Left lung (tissue), 10 donors: ENCODE measurements around the gene ADGRF1. TPM values are rescaled to one million over a fixed set of nuclear protein-coding genes. Genes with fewer than 3 reads are reported as not detected.
A peak's percentile ranks its signal among the peaks of the same experiment; 100 is the strongest.

Experiments
- ATAC-seq: fragments of 200-7000 bp; cut with Tn5 transposase; one replicate; pipeline ENCODE4 v1.9.1; 2020; ENCODE audit warnings: moderate library complexity
- DNase-seq, 4 donors: peaks; one replicate each; pipeline ENCODE4 v3.0.0-alpha.2; 2013 to 2020
- H3K27ac ChIP-seq, 2 donors: fragments of 200-600 bp; sonication (generic) in 1 of 2; one replicate each; pipeline versions ENCODE4 v1.5.0 to v1.8.0; 2020 to 2021
- H3K27me3 ChIP-seq, 2 donors: fragments of 200-600 bp; sonication (generic) in 1 of 2; one replicate each; pipeline versions ENCODE4 v1.5.0 to v1.8.0; 2020 to 2021
- H3K36me3 ChIP-seq, 2 donors: fragments of 200-600 bp; sonication (generic) in 1 of 2; one replicate each; pipeline versions ENCODE4 v1.5.0 to v1.8.0; 2020 to 2021
- H3K4me1 ChIP-seq, 2 donors: fragments of 200-600 bp; one replicate each; pipeline ENCODE4 v1.8.0; 2021
- H3K4me3 ChIP-seq, 2 donors: fragments of 200-600 bp; sonication (generic) in 1 of 2; one replicate each; pipeline versions ENCODE4 v1.5.0 to v1.8.0; 2020 to 2021; ENCODE audit warnings: mild to moderate bottlenecking in 1 of 2
- H3K9me3 ChIP-seq, 2 donors: fragments of 200-600 bp; sonication (generic) in 1 of 2; one replicate each; pipeline versions ENCODE4 v1.5.0 to v1.8.0; 2020 to 2021
- CTCF ChIP-seq, 2 donors: fragments of 200-600 bp; sonication (generic) in 1 of 2; IDR thresholded peaks; one replicate each; pipeline versions ENCODE4 v1.5.0 to v1.8.0; 2021; ENCODE audit warnings: antibody characterized with exemption in 2 of 2
- intact Hi-C, 2 donors: fragments of 100-400 bp; cut with DNase I; formaldehyde crosslinking; loops; one replicate each; pipeline versions ENCODE4 v1.11.2 to v1.14.2; 2022
- polyA plus RNA-seq, 6 donors: library from polyadenylated mRNA; unstranded; fragments of 120-200 nt; gene quantifications; one replicate each; pipeline ENCODE4 v1.2.1, GENCODE V29; 2013; ENCODE audit not compliant: insufficient read length in 6 of 6
- total RNA-seq, 2 donors: library from RNA; stranded (reverse); fragmentation: NEBNext Ultra II Directional; extraction: Animal tissue kit (Norgen Biotek cat#: 25700); gene quantifications; one replicate each; pipeline ENCODE4 v1.2.1, GENCODE V29; 2021
- donor health status: DM: no; HTN: yes; CAD: no.
- donor health status: DM: no; HTN: no; CAD: no.

ADGRF1 gene
- total and polyA plus RNA-seq, 8 donors = 0.21 to 30.0 (median 0.44) TPM

DNA sequence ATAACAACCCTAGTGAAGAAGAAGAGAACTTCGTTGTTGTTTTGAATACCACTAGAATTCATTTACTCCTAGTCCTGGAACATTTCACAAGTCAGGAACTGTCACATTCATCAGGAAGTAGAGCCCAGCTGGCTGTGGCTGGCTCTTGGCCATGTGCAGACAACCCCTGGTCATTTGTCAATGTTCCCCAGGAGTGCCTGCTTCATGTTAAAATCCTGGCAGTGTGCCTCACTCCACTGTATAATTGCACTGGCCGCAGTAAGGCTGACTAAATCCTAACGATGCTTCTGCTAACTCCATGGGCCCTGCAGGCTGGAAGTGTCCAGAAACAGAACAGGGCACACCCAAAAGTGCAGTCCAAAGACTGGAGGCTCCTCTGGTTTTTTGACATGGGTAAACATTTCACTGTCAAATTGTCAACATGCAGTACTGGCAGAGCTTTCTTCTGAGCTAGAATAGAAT, 41.5 kb upstream of the ADGRF1 start:
- Histone ChIP-seq H3K27me3 (no peaks in the 10 kb centered on the region), H3K9me3 (no peaks in the 10 kb centered on the region), H3K36me3 (no peaks in the 10 kb centered on the region), H3K4me1 (peaks cover 12 to 21% of the 10 kb centered on the region in 2 donors), H3K4me3 (no peak overlapping the region), H3K27ac (peak overlapping the region in 1 of 2 donors; percentile 14)
- TF ChIP-seq CTCF (IDR thresholded peaks at IDR 0.05) = no peak
- intact Hi-C loops = no loop called here
- DNase-seq (peak; percentile 79 to 89 (median 84)), ATAC-seq (peak; percentile 96)

DNA sequence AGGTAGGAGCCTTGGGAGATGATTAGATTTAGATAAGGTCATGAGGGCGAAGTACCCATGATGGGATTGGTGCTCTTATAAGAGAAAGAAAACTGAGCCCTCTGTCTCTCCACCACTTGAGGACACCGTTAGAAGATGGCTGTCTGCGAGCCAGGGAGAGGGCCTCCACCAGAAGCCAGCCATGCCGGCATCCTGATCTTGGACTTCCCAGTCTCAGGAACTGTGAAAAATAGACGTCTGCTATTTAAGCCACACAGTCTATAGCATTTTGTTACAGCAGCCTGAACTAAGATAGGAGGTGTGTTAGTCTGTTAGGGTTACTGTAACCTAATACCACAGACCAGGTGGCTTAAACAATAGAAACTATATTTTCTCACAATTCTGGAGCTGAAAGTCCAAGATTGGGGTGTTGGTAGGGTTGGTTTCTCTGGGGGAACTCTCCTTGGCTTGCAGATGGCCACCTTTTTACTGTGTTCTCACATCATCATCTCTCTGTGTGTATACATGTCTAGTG, 38.0 kb upstream of the ADGRF1 start:
- H3K27me3 ChIP-seq = no peaks in the 10 kb centered on the region
- no peak overlapping the region for H3K4me3 ChIP-seq
- H3K36me3 ChIP-seq = no peaks in the 10 kb centered on the region
- ATAC-seq (no peak), DNase-seq (no peak)
- no peak overlapping the region for H3K27ac ChIP-seq
- no peaks in the 10 kb centered on the region for H3K9me3 ChIP-seq
- intact Hi-C loops = no loop called here
- peaks cover 23 to 37% of the 10 kb centered on the region in 2 donors for H3K4me1 ChIP-seq
- TF ChIP-seq CTCF (IDR thresholded peaks at IDR 0.05) = no peak

DNA sequence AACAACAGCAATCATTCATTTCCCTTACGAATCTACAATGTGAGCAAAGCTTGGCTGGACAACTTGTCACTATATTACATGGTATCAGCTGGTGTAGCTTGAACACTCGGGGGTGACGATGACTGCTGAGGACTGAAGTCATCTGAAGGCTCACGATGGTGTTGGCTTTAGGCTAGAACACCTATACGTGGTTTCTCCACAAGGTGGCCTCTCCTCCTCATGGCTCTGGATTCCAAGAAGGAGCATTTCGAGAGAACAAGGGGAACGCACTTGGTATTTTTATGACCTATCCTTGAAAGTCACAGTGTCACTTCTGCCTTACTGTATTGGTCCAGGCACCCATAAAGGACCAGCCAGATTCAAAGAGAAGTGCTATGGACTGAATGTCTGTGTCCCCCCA, 37.5 kb upstream of the ADGRF1 start:
- H3K27ac ChIP-seq = no peak overlapping the region
- DNase-seq = no peak

GRCh38 chr6:47078991-47079390, 36.9 kb upstream of the ADGRF1 start:
- intact Hi-C loops = no loop called here
- TF ChIP-seq CTCF (IDR thresholded peaks at IDR 0.05) = no peak
- H3K36me3 ChIP-seq = no peaks in the 10 kb centered on the region
- DNase-seq (no peak), ATAC-seq (no peak)
- peaks cover 18 to 27% of the 10 kb centered on the region in 2 donors for H3K4me1 ChIP-seq
- H3K9me3 ChIP-seq = no peaks in the 10 kb centered on the region
- H3K4me3 ChIP-seq = no peak overlapping the region
- H3K27ac ChIP-seq = no peak overlapping the region
- no peaks in the 10 kb centered on the region for H3K27me3 ChIP-seq

More for the DNA sequence above, 37.5 kb upstream of the ADGRF1 start:
- no peak for TF ChIP-seq CTCF (IDR thresholded peaks at IDR 0.05)
- no peak overlapping the region for H3K4me3 ChIP-seq
- no peaks in the 10 kb centered on the region for H3K36me3 ChIP-seq
- intact Hi-C loops = no loop called here
- no peaks in the 10 kb centered on the region for H3K9me3 ChIP-seq
- H3K4me1 ChIP-seq = peaks cover 23 to 33% of the 10 kb centered on the region in 2 donors
- no peaks in the 10 kb centered on the region for H3K27me3 ChIP-seq
- no peak for ATAC-seq

DNA sequence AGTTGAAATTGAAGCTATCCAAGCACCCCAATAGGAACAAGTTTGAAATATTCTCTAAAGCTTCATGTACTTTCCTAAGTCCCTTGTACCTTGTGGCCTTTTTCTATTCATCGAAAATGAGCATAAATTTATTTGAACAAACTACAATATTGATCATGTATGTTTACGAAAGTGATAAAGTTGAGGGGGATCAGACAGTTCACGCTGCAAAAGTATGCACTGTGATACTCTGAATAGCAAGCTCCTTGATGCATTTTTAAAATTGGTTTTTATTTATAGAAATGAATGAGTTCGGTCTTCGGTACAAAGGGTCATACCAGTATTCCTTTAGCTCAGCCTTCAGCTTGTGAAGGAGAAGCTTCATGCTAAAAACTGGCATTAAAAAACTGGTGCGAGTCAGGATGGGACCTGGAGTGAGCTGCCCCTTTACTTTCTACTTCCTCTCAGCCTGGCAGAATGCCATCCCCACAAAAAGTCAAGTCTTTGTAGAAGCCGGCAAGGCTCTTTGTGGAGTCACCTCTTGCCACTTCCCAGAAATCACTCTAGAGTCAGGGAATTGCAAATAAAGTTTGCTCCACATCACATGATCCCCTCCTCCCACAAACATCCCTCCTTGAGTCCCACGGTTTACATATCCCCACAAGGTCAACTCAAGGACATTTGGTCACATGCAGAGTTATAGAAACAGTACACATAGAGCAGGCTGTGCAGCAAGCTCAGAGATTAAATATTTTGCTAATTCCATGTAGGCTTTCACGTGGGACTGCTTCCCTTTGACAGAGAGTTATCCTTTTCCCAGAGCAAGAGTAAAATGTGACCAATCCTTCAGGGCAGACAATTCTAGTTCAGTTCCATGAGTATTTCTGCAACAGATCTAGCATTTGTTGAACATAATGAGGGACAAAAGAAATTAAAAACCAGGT, 34.6 kb upstream of the ADGRF1 start:
- no peak for TF ChIP-seq CTCF (IDR thresholded peaks at IDR 0.05)
- Histone ChIP-seq H3K27ac (peak overlapping the region in 1 of 2 donors; percentile 18), H3K4me3 (no peak overlapping the region), H3K4me1 (peaks cover 11 to 20% of the 10 kb centered on the region in 2 donors), H3K36me3 (no peaks in the 10 kb centered on the region), H3K27me3 (no peaks in the 10 kb centered on the region), H3K9me3 (no peaks in the 10 kb centered on the region)
- intact Hi-C loops = no loop called here
- ATAC-seq = peak; percentile 69
- peak in 3 of 4 donors; percentile 46 to 77 (median 52) for DNase-seq
